GM13977 (cell line): ENCODE data around the gene SCN9A.
"Not testable (repeated sequence)": the region's sequence is repeated elsewhere in the genome, so short reads cannot be mapped to it uniquely, and the experiment has no call there.

Source experiments
- DNase-seq: peaks from one replicate; pipeline ENCODE4 v3.0.0; 2012; ENCODE audit warnings: low spot score
- in situ Hi-C: fragments of 300-500 bp; cut with MboI; formaldehyde crosslinking; loops from one replicate; pipeline ENCODE4 v1.12.0; 2022; ENCODE audit warnings: low sequenced_read_pairs, low pct_unique_long_range_greater_than_20kb, mixed read lengths, inconsistent platforms; ENCODE audit not compliant: unreplicated experiment
- TF ChIP-seq, protein P1 (sequence below): IDR thresholded peaks from 2 replicates; pipeline ENCODE4 v1.5.1; 2012; ENCODE audit warnings: mild to moderate bottlenecking, control low read depth; ENCODE audit not compliant: insufficient read depth; ENCODE audit errors: extremely low read depth, missing control alignments

The SCN9A gene

GRCh38 chr2:166365803-166366420, 9.8 kb downstream of the SCN9A start:
- TF ChIP-seq, protein P1, sequence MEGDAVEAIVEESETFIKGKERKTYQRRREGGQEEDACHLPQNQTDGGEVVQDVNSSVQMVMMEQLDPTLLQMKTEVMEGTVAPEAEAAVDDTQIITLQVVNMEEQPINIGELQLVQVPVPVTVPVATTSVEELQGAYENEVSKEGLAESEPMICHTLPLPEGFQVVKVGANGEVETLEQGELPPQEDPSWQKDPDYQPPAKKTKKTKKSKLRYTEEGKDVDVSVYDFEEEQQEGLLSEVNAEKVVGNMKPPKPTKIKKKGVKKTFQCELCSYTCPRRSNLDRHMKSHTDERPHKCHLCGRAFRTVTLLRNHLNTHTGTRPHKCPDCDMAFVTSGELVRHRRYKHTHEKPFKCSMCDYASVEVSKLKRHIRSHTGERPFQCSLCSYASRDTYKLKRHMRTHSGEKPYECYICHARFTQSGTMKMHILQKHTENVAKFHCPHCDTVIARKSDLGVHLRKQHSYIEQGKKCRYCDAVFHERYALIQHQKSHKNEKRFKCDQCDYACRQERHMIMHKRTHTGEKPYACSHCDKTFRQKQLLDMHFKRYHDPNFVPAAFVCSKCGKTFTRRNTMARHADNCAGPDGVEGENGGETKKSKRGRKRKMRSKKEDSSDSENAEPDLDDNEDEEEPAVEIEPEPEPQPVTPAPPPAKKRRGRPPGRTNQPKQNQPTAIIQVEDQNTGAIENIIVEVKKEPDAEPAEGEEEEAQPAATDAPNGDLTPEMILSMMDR, result no peak
- no peak for DNase-seq
- in situ Hi-C loops, result no loop called here

GRCh38 chr2:166365239-166365638, 10.5 kb downstream of the SCN9A start:
- in situ Hi-C loops, result no loop called here
- TF ChIP-seq, protein P1, result no peak

GRCh38 chr2:166364476-166365161, 11.1 kb downstream of the SCN9A start:
- DNase-seq, result no peak
- TF ChIP-seq, protein P1, result no peak
- in situ Hi-C loops, result no loop called here

More at GRCh38 chr2:166365239-166365638, 10.5 kb downstream of the SCN9A start:
- DNase-seq, result no peak

DNA sequence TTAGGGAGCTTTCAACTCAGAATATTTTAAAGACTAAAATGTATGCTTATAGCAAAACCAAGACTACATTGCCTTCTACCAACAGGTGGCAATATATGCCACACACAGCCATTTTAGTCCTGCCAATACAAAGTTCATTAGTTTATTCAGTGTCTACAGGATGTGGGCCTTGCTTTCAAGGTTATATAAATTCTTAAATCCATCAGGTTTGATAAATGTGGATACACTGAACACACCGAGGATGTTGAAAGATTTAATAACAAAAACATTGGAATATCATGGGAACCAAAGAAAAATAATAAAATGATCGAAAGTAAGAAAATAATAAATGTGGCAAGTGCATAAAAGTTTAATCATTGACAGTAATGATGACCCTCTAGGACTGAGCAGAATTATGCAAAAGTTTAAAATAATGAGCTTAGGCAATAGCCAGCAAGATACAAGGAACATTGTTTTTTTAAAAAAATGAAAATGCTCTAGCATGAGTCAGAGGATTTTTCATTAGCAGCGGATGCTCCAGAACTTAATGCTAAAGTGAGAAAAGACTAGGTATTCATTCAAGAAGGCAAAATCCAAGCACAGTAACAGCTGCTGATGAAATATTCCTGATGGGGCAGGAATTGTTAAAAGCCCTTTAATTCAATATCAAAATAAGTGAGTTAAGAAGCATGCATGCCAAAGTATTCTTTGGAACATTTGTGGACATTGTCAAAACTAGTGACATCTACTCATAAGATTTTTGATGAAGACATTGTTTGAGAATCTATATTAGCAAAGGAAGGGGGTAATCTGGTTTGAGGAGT, 14.2 kb downstream of the SCN9A start:
- TF ChIP-seq, protein P1, result peak; percentile 31
- no peak for DNase-seq
- in situ Hi-C loops, result no loop called here

GRCh38 chr2:166360906-166361305, 14.8 kb downstream of the SCN9A start:
- no peak for DNase-seq
- TF ChIP-seq, protein P1, result no peak
- in situ Hi-C loops, result no loop called here

DNA sequence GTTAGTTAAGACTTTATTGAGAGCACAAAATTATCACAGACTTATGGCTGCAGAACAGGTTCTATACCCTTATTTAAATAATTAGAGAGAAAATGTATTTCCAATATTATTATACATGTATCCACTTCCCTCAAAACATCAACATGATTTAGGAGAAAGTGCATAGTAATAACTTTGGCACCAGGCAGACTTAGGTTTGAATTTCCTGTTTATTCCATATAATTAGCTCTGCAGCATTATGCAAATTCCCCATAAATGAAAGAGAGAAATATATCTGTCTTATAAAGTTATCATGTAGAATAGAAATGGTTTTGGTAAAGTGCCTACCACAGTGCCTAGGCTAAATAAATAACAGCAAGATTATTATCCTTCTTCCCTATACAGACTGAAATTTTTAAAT, 15.3 kb downstream of the SCN9A start:
- TF ChIP-seq, protein P1, result no peak
- in situ Hi-C loops, result no loop called here
- no peak for DNase-seq

- in situ Hi-C loops, result not testable (repeated sequence)
These were observed 17.8 kb downstream of the SCN9A start for GRCh38 chr2:166357950-166358321.

More at GRCh38 chr2:166357950-166358321, 17.8 kb downstream of the SCN9A start:
- not testable (repeated sequence) for DNase-seq
